Activated CD8-positive, alpha-beta memory T cell treated with anti-CD3 and anti-CD28 coated beads for 36 hours (primary cell): Measurements from ENCODE around the gene GRM4. TPM values are rescaled to one million over a fixed set of nuclear protein-coding genes. Genes with fewer than 3 reads are reported as not detected.

Source experiments
- CTCF ChIA-PET: fragments of 350-600 bp; sonication (Branson Sonifier 250); formaldehyde crosslinking; loops from one replicate; lab custom pipeline; 2021; ENCODE audit warnings: antibody characterized with exemption; lab: Charles Lee
- POLR2A ChIA-PET: fragments of 350-600 bp; sonication (Branson Sonifier 250); formaldehyde crosslinking; loops from one replicate; lab custom pipeline; 2021; ENCODE audit warnings: antibody characterized with exemption; lab: Charles Lee
- total RNA-seq, 2 experiments: library from RNA; stranded (reverse); gene quantifications; one replicate each; pipeline ENCODE4 v1.2.3, GENCODE V29; 2021

The GRM4 gene
- total RNA-seq, 2 experiments from 2014 or later: 0.08 TPM

DNA sequence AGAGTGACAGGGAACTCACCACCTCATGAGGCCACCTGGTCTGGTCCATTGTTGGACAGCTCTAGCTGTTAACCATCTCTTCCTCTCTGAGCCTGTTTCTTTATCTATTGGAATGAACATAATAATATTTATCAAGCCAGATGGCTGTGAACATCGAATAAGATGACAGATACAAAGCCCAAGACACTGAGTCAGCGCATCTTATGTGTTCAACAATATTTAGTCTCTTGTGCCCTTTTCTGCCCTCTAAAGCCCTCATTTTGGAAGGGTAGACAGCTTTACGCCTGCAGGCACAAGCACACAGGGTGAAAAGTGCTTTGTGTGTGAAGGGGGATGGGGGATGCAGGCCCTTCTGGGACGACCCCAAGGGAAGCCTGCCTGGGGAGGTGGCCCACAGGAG is 164.0 kb downstream of the GRM4 start:
- CTCF ChIA-PET: no interaction called here
- POLR2A ChIA-PET: no interaction called here

- POLR2A ChIA-PET: no interaction called here
Measured at GRCh38 chr6:33981421-33981820, 164.5 kb downstream of the GRM4 start.

GRCh38 chr6:33980176-33981175 is 165.4 kb downstream of the GRM4 start:
- ChIA-PET CTCF (no interaction called here), POLR2A (no interaction called here)

More at GRCh38 chr6:33981421-33981820, 164.5 kb downstream of the GRM4 start:
- CTCF ChIA-PET: no interaction called here

DNA sequence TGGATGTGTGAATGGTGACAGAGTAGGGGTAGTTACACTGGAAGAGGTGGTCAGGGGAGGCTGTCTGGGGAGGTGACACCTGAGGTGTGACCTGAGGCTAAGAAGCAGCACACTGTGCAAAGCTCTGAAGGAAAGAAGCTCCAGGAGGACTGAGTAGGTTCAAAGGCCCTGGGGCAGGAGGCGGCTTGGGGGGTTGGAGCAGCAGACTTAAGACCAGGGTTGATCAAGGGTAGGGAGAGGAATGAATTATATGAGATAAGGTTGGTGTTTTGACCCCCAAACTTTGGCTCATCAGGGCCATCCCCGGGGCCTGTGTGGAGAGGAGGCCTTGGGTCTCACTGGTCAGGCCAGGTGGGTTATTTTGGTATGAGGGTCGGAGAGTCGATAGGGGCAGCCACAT is 166.1 kb downstream of the GRM4 start:
- ChIA-PET POLR2A (no interaction called here), CTCF (no interaction called here)

GRCh38 chr6:33978412-33979150 is 167.3 kb downstream of the GRM4 start:
- CTCF ChIA-PET: no interaction called here
- POLR2A ChIA-PET: no interaction called here

GRCh38 chr6:33977606-33978411 is 168.1 kb downstream of the GRM4 start:
- POLR2A ChIA-PET: no interaction called here
- CTCF ChIA-PET: no interaction called here

- POLR2A ChIA-PET: no interaction called here
- CTCF ChIA-PET: no interaction called here
Measured at GRCh38 chr6:33976437-33977360, 169.2 kb downstream of the GRM4 start.

GRCh38 chr6:33975661-33976436 is 170.0 kb downstream of the GRM4 start:
- ChIA-PET CTCF (no interaction called here), POLR2A (no interaction called here)

DNA sequence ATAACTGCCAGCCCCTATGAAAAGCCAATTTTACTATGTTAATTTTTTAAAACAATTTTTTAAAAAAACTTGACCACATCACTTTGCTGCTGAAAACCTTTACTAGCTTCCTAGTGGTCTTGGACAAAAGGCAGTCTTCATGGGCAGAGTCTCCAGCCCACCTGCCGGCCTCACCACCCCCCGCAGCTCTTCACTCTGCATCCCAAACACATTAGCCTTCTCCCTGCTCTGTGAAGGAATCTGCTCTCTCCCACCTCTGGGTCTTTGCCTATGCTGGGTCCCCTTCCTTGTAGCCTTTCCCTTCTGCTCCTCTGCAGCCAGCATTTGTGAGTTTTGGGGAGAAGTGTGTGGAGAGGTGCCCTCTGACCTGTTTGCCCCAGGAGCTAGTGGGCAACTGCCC is 171.4 kb downstream of the GRM4 start:
- POLR2A ChIA-PET: no interaction called here
- CTCF ChIA-PET: no interaction called here

DNA sequence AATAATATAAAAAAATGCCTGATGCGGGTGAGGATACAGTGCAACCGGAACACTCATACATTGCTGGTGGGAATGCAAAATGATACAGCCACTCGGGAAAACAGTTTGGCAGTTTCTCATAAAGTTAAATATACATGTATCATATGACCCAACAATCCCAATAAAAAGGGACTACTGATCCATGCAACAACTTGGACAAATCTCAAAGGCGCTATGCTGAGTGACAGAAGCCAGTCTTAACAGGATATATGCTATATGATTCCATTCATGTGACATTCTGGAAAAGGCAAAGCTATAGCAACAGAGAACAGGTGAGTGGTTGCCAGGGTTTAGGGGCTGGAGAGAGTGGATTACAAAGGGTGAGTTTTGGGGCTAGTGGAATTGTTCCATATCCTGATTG is 171.9 kb downstream of the GRM4 start:
- ChIA-PET POLR2A (no interaction called here), CTCF (no interaction called here)

DNA sequence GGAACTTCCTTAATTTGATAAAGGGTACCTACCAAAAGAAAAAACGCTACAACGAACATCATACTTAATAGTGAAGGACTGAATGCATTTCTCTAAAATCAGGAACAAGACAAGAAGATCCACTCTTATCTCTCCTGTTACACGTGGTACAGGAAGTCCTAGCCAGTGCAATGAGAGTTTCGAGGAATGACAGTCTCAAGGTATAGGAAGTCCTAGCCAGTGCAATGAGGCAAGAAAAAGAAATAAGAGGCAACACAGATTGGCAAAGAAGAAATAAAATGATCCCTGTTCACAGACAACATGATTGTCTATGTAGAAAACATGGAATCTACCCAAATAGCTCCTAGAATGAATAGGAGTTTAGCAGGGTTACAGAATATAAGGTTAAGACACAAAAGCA is 174.3 kb downstream of the GRM4 start:
- CTCF ChIA-PET: interaction anchor here (0.6 to 0.7 kb wide), 2 partner anchors 13 to 14 kb away, joined by 3 read pairs; no protein-coding TSS in a partner anchor
- POLR2A ChIA-PET: no interaction called here

Other genes starting within 250 kb of the GRM4 start
- gene HMGA1, start 90.8 kb upstream of the GRM4 start, total RNA-seq: 100 to 1,000 TPM; 581 to 591 TPM
- gene SMIM29, start 102.9 kb upstream of the GRM4 start, total RNA-seq: 10 to 100 TPM; 22.4 to 23.5 TPM
- 10 to 100 TPM; 16.4 to 17.1 TPM for gene NUDT3, start 246.6 kb upstream of the GRM4 start, total RNA-seq